Measurements from ENCODE around the gene CDK14.

The CDK14 gene

GRCh38 chr7:91069146-91069545 is 473.0 kb downstream of the CDK14 start:
- FAIRE-seq = no peak
- no peak for DNase-seq (ENCODE audit: insufficient read length, low spot score)

- DNase-seq (ENCODE audit: insufficient read length, low spot score) (no peak), FAIRE-seq (no peak)
These were observed 483.4 kb downstream of the CDK14 start for GRCh38 chr7:91079487-91079886.

- no peak for FAIRE-seq
- no peak for DNase-seq (ENCODE audit: insufficient read length, low spot score)
These were observed 484.2 kb downstream of the CDK14 start for GRCh38 chr7:91080351-91080750.

DNA sequence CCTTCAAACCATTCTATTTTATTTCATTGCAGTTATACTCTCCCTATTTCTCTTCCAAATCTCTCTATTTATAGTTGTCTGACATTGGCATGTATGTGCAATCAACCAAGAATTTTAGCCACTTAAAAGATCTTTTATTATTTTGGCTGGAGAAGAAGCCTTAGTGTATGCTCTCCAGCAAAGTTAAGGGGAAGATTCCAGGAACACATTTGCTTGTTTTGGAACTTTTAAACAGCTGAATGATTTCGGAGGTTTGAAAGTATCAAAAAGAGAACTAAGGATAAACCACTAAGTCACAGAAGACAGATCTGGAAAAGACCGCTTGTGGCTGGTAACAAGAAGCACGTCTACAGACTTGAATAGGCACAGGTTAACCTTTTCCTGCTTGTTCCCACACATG is 485.9 kb downstream of the CDK14 start:
- no peak for DNase-seq (ENCODE audit: insufficient read length, low spot score)
- no peak for FAIRE-seq

DNA sequence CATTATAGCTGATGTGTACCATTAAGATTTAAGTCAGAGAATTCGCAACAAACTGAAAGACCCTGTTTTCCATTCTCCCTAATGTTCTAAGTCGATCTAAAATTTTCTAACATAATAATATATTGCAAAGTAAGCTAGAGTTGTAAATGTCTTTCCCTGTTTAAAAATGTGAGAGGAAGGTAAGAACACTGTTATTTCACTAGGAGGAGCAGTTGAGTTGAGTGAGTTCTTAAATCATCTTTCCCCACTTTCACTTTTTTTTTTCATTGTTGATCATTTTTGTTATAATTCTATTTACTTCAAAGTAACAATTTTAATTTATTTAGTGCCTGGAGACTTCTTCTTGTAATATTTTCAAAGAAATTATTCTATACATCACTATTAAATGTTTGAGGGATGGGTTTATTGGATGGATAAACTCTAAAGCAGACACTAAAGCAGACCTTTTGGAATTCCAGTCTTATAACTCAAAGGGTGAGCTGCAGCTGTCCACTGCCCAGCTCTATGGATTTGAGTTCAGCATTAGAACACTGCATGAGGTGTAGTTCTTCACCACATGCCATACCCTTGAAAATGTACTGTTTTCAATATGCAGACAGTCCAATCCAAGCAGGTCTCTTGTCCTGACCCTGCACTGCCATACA is 486.9 kb downstream of the CDK14 start:
- peak; percentile 45 for FAIRE-seq

DNA sequence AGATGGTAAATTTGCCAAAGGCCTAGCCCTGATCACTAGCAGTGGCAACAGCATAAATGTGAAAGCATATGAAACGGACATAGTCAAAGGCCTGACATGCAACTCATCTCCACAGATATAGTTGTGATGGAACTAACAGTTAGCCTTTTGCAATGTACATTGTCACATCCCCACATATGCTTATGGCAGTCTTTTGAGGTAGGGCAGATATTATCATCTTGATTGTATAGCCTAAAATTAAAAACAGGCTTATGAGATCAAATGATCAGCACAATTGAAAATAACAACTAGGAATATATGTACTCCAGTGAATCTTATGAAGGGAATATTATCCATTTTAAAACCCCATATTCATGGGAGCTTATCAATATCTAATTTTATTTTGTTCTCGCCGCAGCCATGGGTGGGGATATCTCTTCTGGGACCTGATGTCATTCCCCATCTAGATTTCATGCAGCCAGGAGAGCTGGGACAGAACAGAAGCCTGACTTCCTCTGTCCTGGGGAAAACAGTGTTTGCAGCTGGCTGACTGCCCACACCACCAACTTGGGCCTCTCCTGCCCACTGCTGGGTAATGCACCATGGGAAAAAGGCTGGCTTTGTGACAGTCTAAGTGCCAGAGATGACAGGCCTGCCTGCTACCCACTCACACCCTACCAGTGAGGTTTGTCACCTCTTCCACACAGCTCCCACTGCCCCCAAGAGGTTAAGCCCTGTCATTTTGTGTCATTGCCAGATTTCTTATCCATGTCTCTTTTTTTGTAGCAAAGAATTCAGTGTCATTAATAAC is 487.9 kb downstream of the CDK14 start:
- FAIRE-seq = no peak
- DNase-seq (ENCODE audit: insufficient read length, low spot score) = no peak

More for the DNA sequence above, 486.9 kb downstream of the CDK14 start:
- DNase-seq (ENCODE audit: insufficient read length, low spot score) = no peak

GRCh38 chr7:91085175-91085574 is 489.1 kb downstream of the CDK14 start:
- no peak for FAIRE-seq

GRCh38 chr7:91086200-91086599 is 490.1 kb downstream of the CDK14 start:
- FAIRE-seq (no peak), DNase-seq (ENCODE audit: insufficient read length, low spot score) (no peak)

More at GRCh38 chr7:91085175-91085574, 489.1 kb downstream of the CDK14 start:
- DNase-seq (ENCODE audit: insufficient read length, low spot score) = no peak

GRCh38 chr7:91088156-91088555 is 492.0 kb downstream of the CDK14 start:
- FAIRE-seq = no peak
- DNase-seq (ENCODE audit: insufficient read length, low spot score) = no peak

GRCh38 chr7:91088691-91089090 is 492.6 kb downstream of the CDK14 start:
- DNase-seq (ENCODE audit: insufficient read length, low spot score) = no peak
- FAIRE-seq = no peak

GRCh38 chr7:91089382-91089963 is 493.4 kb downstream of the CDK14 start:
- DNase-seq (ENCODE audit: insufficient read length, low spot score) (no peak), FAIRE-seq (peak; percentile 45)

- FAIRE-seq (no peak), DNase-seq (ENCODE audit: insufficient read length, low spot score) (no peak)
These were observed 494.6 kb downstream of the CDK14 start for GRCh38 chr7:91090684-91091083.

- DNase-seq (ENCODE audit: insufficient read length, low spot score) = no peak
- no peak for FAIRE-seq
These were observed 495.5 kb downstream of the CDK14 start for GRCh38 chr7:91091631-91092030.

- FAIRE-seq = no peak
- DNase-seq (ENCODE audit: insufficient read length, low spot score) = no peak
These were observed 497.1 kb downstream of the CDK14 start for GRCh38 chr7:91093181-91093580.

GRCh38 chr7:91098566-91098965 is 502.4 kb downstream of the CDK14 start:
- DNase-seq (ENCODE audit: insufficient read length, low spot score) = no peak
- no peak for FAIRE-seq

- no peak for FAIRE-seq
These were observed 507.2 kb downstream of the CDK14 start for GRCh38 chr7:91103363-91103762.

GRCh38 chr7:91107460-91107859 is 511.3 kb downstream of the CDK14 start:
- DNase-seq (ENCODE audit: insufficient read length, low spot score) (no peak), FAIRE-seq (no peak)

More at GRCh38 chr7:91103363-91103762, 507.2 kb downstream of the CDK14 start:
- no peak for DNase-seq (ENCODE audit: insufficient read length, low spot score)

DNA sequence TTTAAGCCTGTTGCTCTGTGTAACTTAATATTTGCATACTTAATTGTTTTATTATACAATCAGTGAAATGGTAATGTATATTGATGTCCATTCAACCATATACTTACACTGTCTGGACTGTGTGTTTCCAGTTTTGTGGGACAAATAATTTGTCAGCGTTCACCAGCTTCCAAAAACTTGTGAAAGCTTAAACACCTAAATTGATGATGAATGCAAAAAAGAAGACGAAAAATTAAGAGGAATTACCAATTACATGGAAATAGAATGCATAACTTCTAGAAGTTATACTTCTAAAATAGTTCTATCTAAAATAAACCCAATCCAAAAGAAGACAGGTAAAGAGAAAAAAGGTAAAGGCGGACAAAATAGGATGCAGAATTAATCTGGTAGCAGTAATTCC is 513.1 kb downstream of the CDK14 start:
- FAIRE-seq (no peak), DNase-seq (ENCODE audit: insufficient read length, low spot score) (no peak)

DNA sequence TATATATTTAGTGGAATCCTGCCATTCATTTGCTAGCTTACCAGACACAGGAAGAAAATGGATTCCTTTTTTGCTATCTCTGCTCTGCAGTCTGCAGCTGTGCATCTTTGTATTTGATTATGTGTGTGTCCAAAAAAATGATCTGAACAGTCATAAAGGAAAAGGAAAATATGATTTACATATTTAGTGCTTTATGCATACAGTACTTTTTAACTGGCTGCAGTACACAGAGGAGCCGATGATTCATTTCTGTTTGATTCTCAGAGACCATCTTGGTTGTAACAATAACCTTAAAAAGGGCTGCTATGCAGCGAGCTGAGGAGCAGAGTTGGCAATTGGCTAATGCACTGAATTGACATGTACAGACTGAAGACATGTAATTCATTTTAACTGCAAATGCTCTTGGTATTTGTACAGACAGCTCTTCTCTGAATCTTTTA is 516.8 kb downstream of the CDK14 start:
- no peak for FAIRE-seq
- DNase-seq (ENCODE audit: insufficient read length, low spot score) = no peak

DNA sequence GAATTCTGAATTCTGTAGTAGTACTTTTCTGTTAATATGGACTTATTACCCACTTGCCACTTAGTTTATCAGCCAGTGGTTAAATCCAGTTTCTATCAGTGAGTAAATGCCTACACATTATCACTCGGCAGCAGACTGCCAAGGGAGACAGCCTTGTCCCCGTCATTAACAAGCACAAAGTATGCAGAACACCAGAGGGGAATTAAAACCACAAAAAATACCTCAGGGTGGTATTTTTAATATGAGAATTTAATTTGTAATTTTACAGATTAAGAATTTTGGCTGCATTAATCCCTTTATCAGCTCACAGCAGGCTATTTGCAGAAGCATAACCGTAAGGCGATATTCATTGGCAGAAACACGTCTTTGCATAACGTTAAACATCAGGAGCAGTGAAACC is 518.1 kb downstream of the CDK14 start:
- FAIRE-seq (no peak), DNase-seq (ENCODE audit: insufficient read length, low spot score) (no peak)

DNA sequence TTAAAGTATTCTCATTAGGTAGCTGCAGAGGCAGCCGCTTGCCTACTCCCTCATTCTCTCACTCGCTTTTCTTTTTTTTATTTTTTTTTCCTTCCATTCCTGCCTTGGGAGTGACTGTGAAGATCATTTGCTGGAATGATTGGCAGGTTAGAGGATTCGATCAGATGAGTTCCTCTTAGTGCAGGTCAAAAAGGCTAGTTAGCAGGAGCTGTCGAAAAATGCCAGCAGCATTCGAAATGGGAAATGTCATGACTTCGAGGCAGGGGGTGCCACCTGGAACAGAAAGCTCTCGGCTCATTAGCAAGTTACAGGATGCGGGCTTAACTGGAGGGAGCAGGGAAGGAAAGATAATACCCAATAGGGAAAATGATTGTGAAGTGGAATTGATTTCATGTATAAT is 530.6 kb downstream of the CDK14 start:
- no peak for FAIRE-seq
- DNase-seq (ENCODE audit: insufficient read length, low spot score) = no peak

- FAIRE-seq (no peak), DNase-seq (ENCODE audit: insufficient read length, low spot score) (no peak)
These were observed 531.2 kb downstream of the CDK14 start for GRCh38 chr7:91127325-91127724.
